Measurements from ENCODE around the gene GDF15. TPM values are rescaled to one million over a fixed set of nuclear protein-coding genes. Genes with fewer than 3 reads are reported as not detected.

GDF15 gene
- total and polyA plus RNA-seq, 2 donors (not counting 3 experiments of a cell fraction or from before 2014, with no cell fraction given): 165 to 206 TPM

GRCh38 chr19:18408053-18408476 lies 22.1 kb downstream of the GDF15 start:
- no peak for DNase-seq (ENCODE audit: low read depth, low spot score)

More at GRCh38 chr19:18408053-18408476, 22.1 kb downstream of the GDF15 start:
- no peak overlapping the region for H3K4me3 ChIP-seq (replicated peaks in 1 of 3; ENCODE audit: insufficient read depth in 1 of 3, low read depth in 1 of 3, low read length in 3 of 3)
- intact Hi-C loops (cut with micrococcal nuclease) (no loop called here), dilution Hi-C loops (cut with MboI; ENCODE audit: extremely low pct_ligation_motif_present, low sequenced_read_pairs) (no loop called here)
- no peak overlapping the region for H3K9ac ChIP-seq (replicated peaks; ENCODE audit: extremely low read depth, insufficient read depth, low read length)
- no peaks in the 10 kb centered on the region for H3K9me3 ChIP-seq (replicated peaks; ENCODE audit: control insufficient read depth, insufficient read depth, low read length)
- ChIA-PET CTCF (interaction anchor here (7.9 kb wide), 1 partner anchor 19 kb away, joined by 64 read pairs; no protein-coding TSS in a partner anchor), POLR2A (no interaction called here)
- no peaks in the 10 kb centered on the region for H3K4me1 ChIP-seq (ENCODE audit: control insufficient read depth, extremely low read depth, insufficient read depth, low read length)
- no peaks in the 10 kb centered on the region for H3K36me3 ChIP-seq (ENCODE audit: control insufficient read depth in 2 of 2, extremely low read depth in 1 of 2, insufficient read depth in 2 of 2, low read length in 2 of 2)
- BruUV-seq (replicated peaks): no TSS peak
- H2AFZ ChIP-seq (ENCODE audit: low read depth, low read length): no peak overlapping the region
- TF ChIP-seq CTCF (IDR thresholded peaks at IDR 0.05; ENCODE audit: extremely low read depth in 1 of 2, insufficient read depth in 1 of 2, low read depth in 1 of 2, low read length in 2 of 2) (peak; percentile 55 to 69), FOS (IDR thresholded peaks at IDR 0.05; ENCODE audit: borderline replicate concordance, insufficient read depth, low read length) (no peak)
- no peaks in the 10 kb centered on the region for H3K9me1 ChIP-seq (replicated peaks; ENCODE audit: control insufficient read depth, extremely low read depth, insufficient read depth, low read length)
- no peak overlapping the region for H3K27ac ChIP-seq (ENCODE audit: insufficient read depth, low read depth, low read length)
- FAIRE-seq: peak; percentile 80
- no peaks in the 10 kb centered on the region for H3K79me2 ChIP-seq (ENCODE audit: control insufficient read depth, insufficient read depth, low read length)
- H4K20me1 ChIP-seq (replicated peaks; ENCODE audit: control insufficient read depth, extremely low read depth, insufficient read depth, low read length): no peaks in the 10 kb centered on the region
- H3K27me3 ChIP-seq (ENCODE audit: control insufficient read depth in 2 of 2, insufficient read depth in 2 of 2, low read length in 2 of 2): no peaks in the 10 kb centered on the region
- H3K4me2 ChIP-seq (ENCODE audit: insufficient read depth, low read length): no peak overlapping the region

Measured in endothelial cell of umbilical vein (primary cell).